ENCODE results near the gene CES3.

CES3 gene

GRCh38 chr16:66918803-66919568, 42.1 kb upstream of the CES3 start, which contains the start of gene CDH16:
Gene CDH16 (minus strand): TSS chr16:66918885. CDS start chr16:66918065, 820 bp downstream.
- TF ChIP-seq EZH2phosphoT487 (conservative IDR thresholded peaks at IDR 0.05; ENCODE audit: low read length) (no peak), CTCF (IDR thresholded peaks at IDR 0.05; ENCODE audit: insufficient read depth, low read length, poor library complexity, severe bottlenecking) (no peak)
- Histone ChIP-seq H3K27me3 (ENCODE audit: low read length) (0 out of 2 replicates have a peak, but pooled peaks cover 2% of the 10 kb centered on the region), H3K9me3 (ENCODE audit: insufficient read depth, low read length) (no peaks in the 10 kb centered on the region), H3K27ac (ENCODE audit: low read depth, low read length) (no peak within 1 kb of the TSS), H3K9ac (ENCODE audit: low read length) (no peak within 1 kb of the TSS), H3K36me3 (ENCODE audit: low read length) (no peaks in the 10 kb centered on the region), H3K4me3 (ENCODE audit: insufficient read depth, low read length, poor library complexity, severe bottlenecking) (no peak within 1 kb of the TSS), H3K9me2 (replicated peaks; ENCODE audit: insufficient read depth, low read length) (no peaks in the 10 kb centered on the region), H3K4me2 (ENCODE audit: low read depth, low read length, poor library complexity, severe bottlenecking) (no peak within 1 kb of the TSS), H4K20me1 (ENCODE audit: low read depth, low read length) (no peaks in the 10 kb centered on the region), H3K79me2 (ENCODE audit: insufficient read depth, low read length) (no peaks in the 10 kb centered on the region), H3F3A (ENCODE audit: insufficient read depth) (no peaks in the 10 kb centered on the region), H2AFZ (ENCODE audit: low read depth, low read length, severe bottlenecking) (no peak within 1 kb of the TSS)

- Histone ChIP-seq H3K9me2 (replicated peaks; ENCODE audit: insufficient read depth, low read length) (no peaks in the 10 kb centered on the region), H3K36me3 (ENCODE audit: low read length) (no peaks in the 10 kb centered on the region), H3K4me3 (ENCODE audit: insufficient read depth, low read length, poor library complexity, severe bottlenecking) (no peak overlapping the region), H3K27ac (ENCODE audit: low read depth, low read length) (no peak overlapping the region), H3F3A (ENCODE audit: insufficient read depth) (no peaks in the 10 kb centered on the region), H3K27me3 (ENCODE audit: low read length) (no peaks in the 10 kb centered on the region), H4K20me1 (ENCODE audit: low read depth, low read length) (no peaks in the 10 kb centered on the region), H2AFZ (ENCODE audit: low read depth, low read length, severe bottlenecking) (no peak overlapping the region), H3K79me2 (ENCODE audit: insufficient read depth, low read length) (no peaks in the 10 kb centered on the region), H3K9me3 (ENCODE audit: insufficient read depth, low read length) (no peaks in the 10 kb centered on the region), H3K9ac (ENCODE audit: low read length) (no peak overlapping the region), H3K4me2 (ENCODE audit: low read depth, low read length, poor library complexity, severe bottlenecking) (no peak overlapping the region)
- no peak for TF ChIP-seq EZH2phosphoT487 (conservative IDR thresholded peaks at IDR 0.05; ENCODE audit: low read length)
These were observed 41.3 kb upstream of the CES3 start for GRCh38 chr16:66919569-66920298.

GRCh38 chr16:66920299-66920590, 40.8 kb upstream of the CES3 start:
- H3K79me2 ChIP-seq (ENCODE audit: insufficient read depth, low read length), result no peaks in the 10 kb centered on the region
- no peaks in the 10 kb centered on the region for H3K9me3 ChIP-seq (ENCODE audit: insufficient read depth, low read length)
- TF ChIP-seq EZH2phosphoT487 (conservative IDR thresholded peaks at IDR 0.05; ENCODE audit: low read length), result no peak
- TF ChIP-seq CTCF (IDR thresholded peaks at IDR 0.05; ENCODE audit: insufficient read depth, low read length, poor library complexity, severe bottlenecking), result no peak
- H3K36me3 ChIP-seq (ENCODE audit: low read length), result no peaks in the 10 kb centered on the region
- H3K27me3 ChIP-seq (ENCODE audit: low read length), result no peaks in the 10 kb centered on the region
- no peak overlapping the region for H2AFZ ChIP-seq (ENCODE audit: low read depth, low read length, severe bottlenecking)
- H3K4me2 ChIP-seq (ENCODE audit: low read depth, low read length, poor library complexity, severe bottlenecking), result no peak overlapping the region
- H3K9ac ChIP-seq (ENCODE audit: low read length), result no peak overlapping the region
- H3K4me3 ChIP-seq (ENCODE audit: insufficient read depth, low read length, poor library complexity, severe bottlenecking), result no peak overlapping the region
- no peak overlapping the region for H3K27ac ChIP-seq (ENCODE audit: low read depth, low read length)
- H3F3A ChIP-seq (ENCODE audit: insufficient read depth), result no peaks in the 10 kb centered on the region
- H3K9me2 ChIP-seq (replicated peaks; ENCODE audit: insufficient read depth, low read length), result no peaks in the 10 kb centered on the region
- H4K20me1 ChIP-seq (ENCODE audit: low read depth, low read length), result no peaks in the 10 kb centered on the region
